Stomach (tissue), 4 donors: ENCODE data around the gene YOD1.

Experiments used
- EP300 ChIP-seq: sonication (generic); formaldehyde crosslinking; IDR thresholded peaks from one replicate; pipeline ENCODE4 v1.6.1; 2017; ENCODE audit warnings: antibody characterized with exemption
- POLR2A ChIP-seq, 4 donors: fragments of 450-650 bp; IDR thresholded peaks; one replicate each; pipeline ENCODE4 v1.6.1; 2016; ENCODE audit warnings: antibody characterized with exemption in 4 of 4, control low read depth in 2 of 4, mild to moderate bottlenecking in 1 of 4, moderate library complexity in 1 of 4
- POLR2AphosphoS5 ChIP-seq, 3 donors: sonication (generic); formaldehyde crosslinking; IDR thresholded peaks; one replicate each; pipeline ENCODE4 v1.6.1; 2016; ENCODE audit warnings: antibody characterized with exemption in 3 of 3
- TF ChIP-seq, protein P1 (sequence below), 7 experiments: fragments of 450-650 bp in 4 of 7; fragments of 200-600 bp in 3 of 7; sonication (generic) in 3 of 7; IDR thresholded peaks; one replicate each; pipeline ENCODE4 v1.5.1; 2016 to 2019; ENCODE audit warnings: antibody characterized with exemption in 7 of 7, control low read depth in 2 of 7, mild to moderate bottlenecking in 1 of 7

DNA sequence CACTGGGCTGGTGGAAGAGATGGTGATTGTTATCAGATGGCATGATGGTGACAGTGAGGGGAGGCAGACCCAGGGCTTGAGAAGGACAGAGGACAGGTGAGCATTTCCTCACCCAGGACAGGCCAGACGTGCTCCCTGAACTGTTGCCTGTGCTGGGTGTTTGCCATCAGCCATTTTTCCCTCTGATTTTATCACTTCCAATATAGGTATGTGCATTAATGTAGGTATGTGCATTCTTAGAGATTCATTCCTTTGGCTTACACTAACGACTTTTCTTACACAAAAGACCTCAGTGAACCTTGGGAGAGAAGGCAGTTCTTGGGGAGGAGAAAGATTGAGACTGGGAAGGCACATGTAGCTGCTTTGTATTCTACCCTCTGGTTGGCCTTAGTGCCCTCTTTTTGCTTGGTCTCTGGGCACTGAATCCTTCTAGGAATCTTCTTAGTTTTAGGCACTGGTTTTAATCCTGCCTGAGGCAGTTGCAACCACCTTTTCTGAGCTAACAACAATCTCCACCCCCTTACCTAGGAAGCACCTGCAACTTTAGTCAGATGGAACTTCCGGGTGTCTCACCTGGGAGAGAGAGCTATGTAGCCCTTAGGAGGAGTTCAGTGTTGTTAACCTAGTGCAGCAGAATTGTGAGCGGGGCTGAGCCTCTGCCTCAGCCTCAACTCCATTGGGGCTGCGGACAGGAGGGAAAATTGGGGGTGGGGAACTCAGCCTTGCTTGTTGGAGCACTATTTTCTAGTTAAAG is 49.3 kb downstream of the YOD1 start:
- TF ChIP-seq, protein P1, sequence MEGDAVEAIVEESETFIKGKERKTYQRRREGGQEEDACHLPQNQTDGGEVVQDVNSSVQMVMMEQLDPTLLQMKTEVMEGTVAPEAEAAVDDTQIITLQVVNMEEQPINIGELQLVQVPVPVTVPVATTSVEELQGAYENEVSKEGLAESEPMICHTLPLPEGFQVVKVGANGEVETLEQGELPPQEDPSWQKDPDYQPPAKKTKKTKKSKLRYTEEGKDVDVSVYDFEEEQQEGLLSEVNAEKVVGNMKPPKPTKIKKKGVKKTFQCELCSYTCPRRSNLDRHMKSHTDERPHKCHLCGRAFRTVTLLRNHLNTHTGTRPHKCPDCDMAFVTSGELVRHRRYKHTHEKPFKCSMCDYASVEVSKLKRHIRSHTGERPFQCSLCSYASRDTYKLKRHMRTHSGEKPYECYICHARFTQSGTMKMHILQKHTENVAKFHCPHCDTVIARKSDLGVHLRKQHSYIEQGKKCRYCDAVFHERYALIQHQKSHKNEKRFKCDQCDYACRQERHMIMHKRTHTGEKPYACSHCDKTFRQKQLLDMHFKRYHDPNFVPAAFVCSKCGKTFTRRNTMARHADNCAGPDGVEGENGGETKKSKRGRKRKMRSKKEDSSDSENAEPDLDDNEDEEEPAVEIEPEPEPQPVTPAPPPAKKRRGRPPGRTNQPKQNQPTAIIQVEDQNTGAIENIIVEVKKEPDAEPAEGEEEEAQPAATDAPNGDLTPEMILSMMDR (IDR thresholded peaks at IDR 0.05): no peak
- no peak for TF ChIP-seq POLR2AphosphoS5 (IDR thresholded peaks at IDR 0.05)
- no peak for TF ChIP-seq POLR2A (IDR thresholded peaks at IDR 0.05)
- no peak for TF ChIP-seq EP300
